Endothelial cell of umbilical vein (primary cell): Measurements from ENCODE around the gene FBXO21. TPM values are rescaled to one million over a fixed set of nuclear protein-coding genes. Genes with fewer than 3 reads are reported as not detected.

Experiments used
- BruUV-seq: library from RNA; stranded (reverse); fragments of 400-500 nt; replicated peaks from 2 replicates; lab custom pipeline; 2021; lab: Mats Ljungman, UMichigan
- CTCF ChIA-PET: fragments of 300-600, 350-600 bp; sonication (Branson Sonifier 250); formaldehyde crosslinking; loops from one replicate; lab custom pipeline; 2021; ENCODE audit warnings: antibody characterized with exemption, inconsistent platforms; lab: Charles Lee
- POLR2A ChIA-PET: fragments of 300-600, 350-600 bp; sonication (Branson Sonifier 250); formaldehyde crosslinking; loops from one replicate; lab custom pipeline; 2021; ENCODE audit warnings: antibody characterized with exemption, inconsistent platforms; lab: Charles Lee
- DNase-seq: peaks from one replicate; pipeline ENCODE4 v3.0.0-alpha.2; 2011; ENCODE audit warnings: low read depth, low spot score
- FAIRE-seq: peaks from 2 replicates; lab custom pipeline; 2011; peaks lifted over from hg19 to GRCh38; lab: Jason Lieb, UNC
- H2AFZ ChIP-seq: 2 replicates; pipeline ENCODE4 v1.6.0; 2012; ENCODE audit warnings: low read depth, low read length, control low read depth, inconsistent platforms
- H3K27ac ChIP-seq: 2 replicates; pipeline ENCODE4 v1.5.1; 2011; ENCODE audit warnings: low read depth, mild to moderate bottlenecking, control low read depth, low read length, moderate library complexity; ENCODE audit not compliant: insufficient read depth
- H3K27me3 ChIP-seq, 2 experiments: 2 replicates each; pipeline versions ENCODE4 v1.6.0 to v1.6.1; 2011; ENCODE audit warnings: low read length in 2 of 2, mixed read lengths in 1 of 2; ENCODE audit not compliant: control insufficient read depth in 2 of 2, insufficient read depth in 2 of 2
- H3K36me3 ChIP-seq, 2 experiments: 2 replicates in 1 of 2; 3 replicates in 1 of 2; pipeline ENCODE4 v1.5.1; 2011; ENCODE audit warnings: low read length in 2 of 2, mild to moderate bottlenecking in 1 of 2, moderate library complexity in 1 of 2; ENCODE audit not compliant: control insufficient read depth in 2 of 2, insufficient read depth in 2 of 2; ENCODE audit errors: extremely low read depth in 1 of 2
- H3K4me1 ChIP-seq: 3 replicates; pipeline ENCODE4 v1.5.1; 2011; ENCODE audit warnings: mild to moderate bottlenecking, low read length; ENCODE audit not compliant: control insufficient read depth, insufficient read depth; ENCODE audit errors: extremely low read depth
- H3K4me2 ChIP-seq: 2 replicates; pipeline ENCODE4 v1.6.1; 2011; ENCODE audit warnings: low read length, control low read depth, mixed read lengths; ENCODE audit not compliant: insufficient read depth
- H3K4me3 ChIP-seq, 3 experiments: fragments of 200-600 bp in 1 of 3; sonication (generic), shearing (Covaris generic) in 1 of 3; replicated peaks in 1 of 3; 2 replicates each; pipeline ENCODE4 v1.5.1; 2011 to 2016; ENCODE audit warnings: control low read depth in 3 of 3, low read length in 3 of 3, mild to moderate bottlenecking in 2 of 3, inconsistent platforms in 1 of 3, low read depth in 1 of 3, moderate library complexity in 1 of 3; ENCODE audit not compliant: insufficient read depth in 1 of 3
- H3K79me2 ChIP-seq: 2 replicates; pipeline ENCODE4 v1.6.0; 2012; ENCODE audit warnings: low read length, inconsistent platforms; ENCODE audit not compliant: control insufficient read depth, insufficient read depth
- H3K9ac ChIP-seq: replicated peaks from 2 replicates; pipeline ENCODE3; 2011; ENCODE audit warnings: low read length, control low read depth; ENCODE audit not compliant: insufficient read depth; ENCODE audit errors: extremely low read depth
- H3K9me1 ChIP-seq: replicated peaks from 3 replicates; pipeline ENCODE4 v1.6.0; 2011; ENCODE audit warnings: mild to moderate bottlenecking, low read length; ENCODE audit not compliant: control insufficient read depth, insufficient read depth; ENCODE audit errors: extremely low read depth
- H3K9me3 ChIP-seq: replicated peaks from 2 replicates; pipeline ENCODE4 v1.5.1; 2012; ENCODE audit warnings: low read length, inconsistent platforms; ENCODE audit not compliant: control insufficient read depth, insufficient read depth
- H4K20me1 ChIP-seq: replicated peaks from 2 replicates; pipeline ENCODE3; 2011; ENCODE audit warnings: mild to moderate bottlenecking, low read length; ENCODE audit not compliant: control insufficient read depth, insufficient read depth; ENCODE audit errors: extremely low read depth
- EZH2 ChIP-seq: IDR thresholded peaks from 2 replicates; pipeline ENCODE4 v1.6.1; 2012; ENCODE audit warnings: borderline replicate concordance, low read depth, mild to moderate bottlenecking, moderate library complexity, low read length, inconsistent platforms; ENCODE audit not compliant: severe bottlenecking
- FOS ChIP-seq: IDR thresholded peaks from 2 replicates; pipeline ENCODE4 v1.6.1; 2011; ENCODE audit warnings: mild to moderate bottlenecking, low read length, moderate library complexity, borderline replicate concordance; ENCODE audit not compliant: insufficient read depth
- GATA2 ChIP-seq: IDR thresholded peaks from 2 replicates; pipeline ENCODE4 v1.7.0; 2011; ENCODE audit warnings: low read depth, mild to moderate bottlenecking, moderate library complexity, mixed read lengths, low read length; ENCODE audit not compliant: insufficient read length, insufficient read depth
- JUN ChIP-seq: IDR thresholded peaks from 2 replicates; pipeline ENCODE4 v1.6.1; 2011; ENCODE audit warnings: borderline replicate concordance, low read depth; ENCODE audit not compliant: insufficient read length, insufficient read depth
- MYC ChIP-seq: IDR thresholded peaks from one replicate; pipeline ENCODE4 v1.6.1; 2011; ENCODE audit warnings: mild to moderate bottlenecking, low read depth, low read length
- POLR2A ChIP-seq: IDR thresholded peaks from 2 replicates; pipeline ENCODE4 v1.6.1; 2012; ENCODE audit warnings: low read depth, mild to moderate bottlenecking, control low read depth, low read length
- POLR2AphosphoS5 ChIP-seq: IDR thresholded peaks from 2 replicates; pipeline ENCODE4 v1.6.1; 2012; ENCODE audit warnings: low read depth, mild to moderate bottlenecking, control low read depth, low read length, moderate library complexity; ENCODE audit not compliant: insufficient read depth
- dilution Hi-C: fragments of 300-500 bp; cut with MboI; formaldehyde crosslinking; loops from one replicate; pipeline ENCODE4 v1.15.0; 2019; ENCODE audit warnings: low sequenced_read_pairs; ENCODE audit not compliant: extremely low pct_ligation_motif_present
- intact Hi-C: fragments of 100-400 bp; cut with micrococcal nuclease; formaldehyde crosslinking; loops from one replicate; pipeline ENCODE4 v1.10.0; 2022
- polyA plus RNA-seq, 4 experiments: library from polyadenylated mRNA; depleted of rRNA in 3 of 4; stranded (reverse) in 3 of 4; unstranded in 1 of 4; fragments of >200 nt; gene quantifications; 2 replicates each; pipeline versions ENCODE4 v1.2.1 to v1.2.3, GENCODE V29; 2011 to 2012; ENCODE audit warnings: missing spikeins in 1 of 4
- total RNA-seq: library from RNA; stranded (reverse); gene quantifications from 2 replicates; pipeline ENCODE4 v1.2.3, GENCODE V29; 2021
- TF ChIP-seq, protein P1 (sequence below): IDR thresholded peaks from 2 replicates; pipeline ENCODE4 v1.6.1; 2011; ENCODE audit not compliant: insufficient read depth, insufficient read length

The FBXO21 gene
- total and polyA plus RNA-seq, 2 donors (not counting 3 experiments of a cell fraction or from before 2014, with no cell fraction given) = 41.6 to 66.7 TPM

DNA sequence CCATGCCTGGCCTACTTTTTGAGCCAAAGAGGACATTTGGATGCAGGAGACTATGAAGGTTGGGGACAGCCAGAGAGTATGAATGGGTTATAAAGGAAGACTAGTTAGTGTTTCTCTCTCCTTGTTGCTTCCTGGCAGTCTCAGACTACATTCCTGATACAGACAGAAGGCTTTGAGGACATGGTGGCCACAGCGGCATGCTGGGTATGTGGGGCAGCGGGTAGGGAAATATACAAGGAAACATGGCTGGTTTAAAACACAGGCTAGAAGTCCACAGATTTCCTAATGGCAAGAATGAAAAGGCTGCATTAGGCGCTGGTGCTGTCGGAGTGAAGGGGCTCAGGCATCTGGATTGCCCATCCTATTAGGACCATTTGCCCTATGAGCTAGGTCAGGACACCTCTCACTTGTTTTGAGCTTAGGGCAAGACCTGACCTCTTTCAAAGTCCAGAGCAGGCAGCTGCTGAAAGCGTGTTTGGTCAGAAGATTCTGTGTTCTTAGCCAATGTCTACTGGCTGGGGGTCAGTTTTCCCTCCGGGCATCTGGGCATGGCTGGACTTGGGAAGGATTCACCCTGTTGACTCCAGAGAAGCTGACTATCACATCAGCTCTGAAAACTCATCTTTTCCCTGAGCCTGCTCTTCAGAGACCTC lies 20.1 kb upstream of the FBXO21 start:
- Histone ChIP-seq H3K36me3 (no peaks in the 10 kb centered on the region), H3K4me3 (no peak overlapping the region), H3K9me3 (no peaks in the 10 kb centered on the region), H3K4me1 (no peaks in the 10 kb centered on the region), H3K9me1 (no peaks in the 10 kb centered on the region), H2AFZ (no peak overlapping the region), H4K20me1 (no peaks in the 10 kb centered on the region), H3K27me3 (peaks cover 0 to 2% of the 10 kb centered on the region in 2 experiments), H3K27ac (no peak overlapping the region), H3K9ac (no peak overlapping the region), H3K4me2 (no peak overlapping the region), H3K79me2 (no peaks in the 10 kb centered on the region)
- intact Hi-C loops = loop anchor here (5.0 kb wide), 1 partner anchor 627 kb away; no protein-coding TSS in a partner anchor
- BruUV-seq = no TSS peak
- DNase-seq = no peak
- no peak for FAIRE-seq
- dilution Hi-C loops = no loop called here
- POLR2A ChIA-PET = no interaction called here
- CTCF ChIA-PET = interaction anchor here (0.9 to 4.8 kb wide), 9 partner anchors 9 to 647 kb away, joined by 3 to 60 read pairs (median 9); no protein-coding TSS in a partner anchor
- TF ChIP-seq EZH2 (no peak), GATA2 (no peak), POLR2A (no peak), POLR2AphosphoS5 (no peak)

DNA sequence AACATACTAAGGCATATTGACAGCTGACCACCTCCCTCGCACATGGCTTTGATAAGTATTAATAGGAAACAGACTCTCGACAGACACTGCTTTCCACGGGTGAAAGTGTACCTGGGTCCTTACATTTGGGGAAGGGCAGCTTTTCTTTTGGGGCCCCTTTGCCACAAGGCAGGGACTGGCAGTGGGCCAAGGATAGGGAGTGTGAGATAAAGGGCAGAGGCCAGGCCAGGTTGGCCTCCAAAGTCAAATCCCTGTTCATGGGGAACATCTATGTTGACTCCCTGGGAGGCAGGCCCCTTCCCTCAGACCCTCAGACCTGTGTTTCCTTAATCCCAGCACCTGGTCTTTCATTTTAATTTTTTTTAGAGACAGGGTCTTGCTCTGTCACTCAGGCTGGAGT lies 19.4 kb upstream of the FBXO21 start:
- H3K36me3 ChIP-seq = no peaks in the 10 kb centered on the region
- no peak overlapping the region for H3K4me2 ChIP-seq
- CTCF ChIA-PET = interaction anchor here (0.6 to 4.8 kb wide), 3 partner anchors 628 to 1263 kb away, joined by 3 to 60 read pairs (median 14); no protein-coding TSS in a partner anchor
- H4K20me1 ChIP-seq = no peaks in the 10 kb centered on the region
- BruUV-seq = no TSS peak
- H3K27ac ChIP-seq = no peak overlapping the region
- no peak overlapping the region for H3K4me3 ChIP-seq
- no peaks in the 10 kb centered on the region for H3K9me1 ChIP-seq
- POLR2A ChIA-PET = no interaction called here
- TF ChIP-seq, protein P1, sequence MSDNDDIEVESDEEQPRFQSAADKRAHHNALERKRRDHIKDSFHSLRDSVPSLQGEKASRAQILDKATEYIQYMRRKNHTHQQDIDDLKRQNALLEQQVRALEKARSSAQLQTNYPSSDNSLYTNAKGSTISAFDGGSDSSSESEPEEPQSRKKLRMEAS = no peak
- no peak for TF ChIP-seq MYC
- no peak for TF ChIP-seq GATA2
- TF ChIP-seq POLR2AphosphoS5 = no peak
- no peak for TF ChIP-seq POLR2A
- no peak for TF ChIP-seq JUN
- no peak for TF ChIP-seq FOS
- FAIRE-seq (no peak), DNase-seq (no peak)
- dilution Hi-C loops = no loop called here
- no peak overlapping the region for H3K9ac ChIP-seq
- no peak overlapping the region for H2AFZ ChIP-seq
- peaks cover 0 to 2% of the 10 kb centered on the region in 2 experiments for H3K27me3 ChIP-seq
- intact Hi-C loops = loop anchor here (5.0 kb wide), 1 partner anchor 628 kb away; no protein-coding TSS in a partner anchor
- H3K4me1 ChIP-seq = no peaks in the 10 kb centered on the region
- no peaks in the 10 kb centered on the region for H3K79me2 ChIP-seq
- H3K9me3 ChIP-seq = no peaks in the 10 kb centered on the region
